Hepatic stellate cell (primary cell): ENCODE results near the gene MAPK9.

Source experiments
- DNase-seq: peaks from one replicate; pipeline ENCODE4 v3.0.0; 2011; ENCODE audit warnings: low spot score

The MAPK9 gene

DNA sequence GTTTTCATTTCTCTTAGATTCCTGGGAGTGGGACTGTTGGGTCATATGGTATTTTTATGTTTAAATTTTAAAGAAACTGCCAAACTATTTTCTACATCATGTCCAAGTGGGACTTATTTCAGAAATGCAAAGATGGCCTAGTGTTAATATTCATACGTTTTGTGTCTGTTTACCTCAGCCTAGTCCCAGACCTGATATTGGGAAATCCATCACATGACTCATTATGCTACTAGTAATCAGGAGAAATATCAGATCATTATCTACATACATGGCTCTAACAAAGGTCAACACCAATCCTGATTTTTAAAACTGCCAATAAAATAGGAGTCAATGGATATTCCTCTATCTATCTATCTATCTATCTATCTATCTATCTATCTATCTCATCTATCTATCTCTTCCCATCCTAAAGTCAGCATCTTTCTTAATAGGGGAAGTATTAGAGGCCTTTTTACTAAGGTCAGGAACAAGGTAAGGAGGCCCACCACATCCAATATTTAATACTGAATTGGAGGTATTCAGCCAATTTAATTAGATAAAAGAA is 87.5 kb downstream of the MAPK9 start:
- no peak for DNase-seq

DNA sequence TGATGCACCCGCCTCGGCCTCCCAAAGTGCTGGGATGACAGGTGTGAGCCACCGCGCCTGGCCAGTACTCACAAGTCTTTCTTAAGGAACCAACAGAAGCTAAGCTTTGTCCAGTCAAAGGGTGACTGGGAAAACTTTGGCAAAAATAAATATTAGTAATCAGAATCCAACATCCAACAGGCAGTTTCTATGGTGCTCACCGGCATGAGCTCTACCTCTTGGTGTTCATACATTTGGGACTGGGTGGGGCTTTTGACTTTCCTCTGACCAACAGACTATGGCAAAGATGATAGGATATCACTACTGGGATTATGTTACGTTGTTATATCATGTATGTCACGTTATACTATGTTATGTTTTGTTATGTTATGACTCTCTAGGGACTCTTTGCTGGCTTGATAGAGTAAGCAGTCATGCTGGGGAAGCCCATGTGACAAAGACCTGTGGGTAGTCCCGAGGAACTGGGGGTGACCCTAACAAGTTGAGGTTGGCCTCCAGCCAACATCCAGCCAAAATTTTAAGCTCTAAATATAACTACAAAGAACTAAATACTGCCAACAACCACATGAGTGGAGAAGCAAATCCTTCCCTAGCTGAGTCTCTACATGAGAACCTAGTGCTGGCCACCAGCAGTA is 88.8 kb downstream of the MAPK9 start:
- DNase-seq = no peak

GRCh38 chr5:180201051-180201987 is 90.6 kb downstream of the MAPK9 start:
- DNase-seq = no peak

DNA sequence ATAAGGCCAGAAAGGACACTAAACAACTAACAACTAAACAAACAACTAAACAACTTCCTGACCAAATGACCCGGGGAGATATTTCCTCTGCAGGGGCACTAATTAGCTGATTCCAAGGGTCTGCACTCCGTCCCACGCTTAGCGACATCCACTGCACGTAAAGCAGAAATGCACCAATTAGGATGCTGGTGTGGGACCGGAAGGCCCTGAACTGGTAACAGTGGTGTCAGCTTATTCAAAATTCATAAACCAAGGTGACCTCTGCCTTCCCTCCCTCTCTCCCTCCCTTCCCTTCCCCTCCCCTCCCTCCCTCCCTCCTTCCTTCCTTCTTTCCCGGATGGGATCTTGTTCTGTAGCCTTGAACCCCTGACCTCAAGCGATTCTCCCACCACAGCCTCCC is 92.5 kb downstream of the MAPK9 start:
- DNase-seq = no peak

DNA sequence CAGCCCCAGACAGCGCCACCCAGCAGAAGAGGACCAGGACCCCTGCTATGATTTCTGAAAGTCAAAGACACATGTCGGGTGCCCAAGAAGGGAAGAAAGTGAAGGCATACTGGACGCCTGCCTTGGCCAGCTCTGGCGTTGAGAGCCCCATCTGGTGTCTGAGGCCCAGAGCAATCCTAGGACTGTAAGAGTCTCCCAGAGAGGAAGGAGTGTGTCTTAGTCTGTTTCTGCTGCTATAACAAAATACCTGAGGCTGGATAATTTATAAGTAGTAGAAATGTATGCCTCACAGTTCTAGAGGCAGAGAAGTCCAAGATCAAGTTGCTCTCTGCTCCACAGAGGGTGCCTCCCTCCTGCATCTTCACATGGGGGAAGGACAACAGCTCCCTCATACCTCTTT is 93.7 kb downstream of the MAPK9 start:
- no peak for DNase-seq

DNA sequence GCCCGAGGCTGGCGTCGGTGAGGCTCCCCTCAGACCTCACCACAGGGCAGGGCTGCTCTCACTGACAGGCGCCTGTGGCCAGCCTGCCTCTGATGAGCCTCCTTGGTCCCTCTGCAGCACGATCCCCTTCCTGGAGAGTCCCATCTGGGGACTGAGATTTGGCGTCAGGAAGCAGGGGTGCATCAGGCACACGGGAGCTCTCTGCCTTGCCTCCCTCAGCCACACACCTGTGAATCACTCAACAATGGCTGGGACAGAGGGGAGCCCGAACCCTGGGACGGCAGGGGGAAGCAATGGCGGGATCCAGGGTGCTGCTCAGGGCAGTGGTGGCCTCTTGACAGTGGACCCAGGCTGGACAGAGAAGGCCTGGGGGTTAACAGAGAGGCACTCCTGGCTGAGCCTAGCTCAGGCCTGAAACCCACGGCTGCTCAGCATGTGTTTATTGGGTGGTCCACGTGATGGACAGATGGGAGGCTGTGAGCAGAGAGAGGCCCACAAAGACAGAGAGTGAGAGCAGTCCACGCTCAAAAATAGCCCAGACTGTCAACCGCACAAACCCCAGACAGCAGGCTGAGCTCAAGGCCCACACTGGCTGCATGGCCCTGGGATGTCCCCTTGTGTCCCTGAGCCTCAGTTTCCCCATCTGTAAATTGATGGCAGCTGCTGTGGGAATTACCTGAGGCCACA is 94.7 kb downstream of the MAPK9 start:
- DNase-seq = no peak

DNA sequence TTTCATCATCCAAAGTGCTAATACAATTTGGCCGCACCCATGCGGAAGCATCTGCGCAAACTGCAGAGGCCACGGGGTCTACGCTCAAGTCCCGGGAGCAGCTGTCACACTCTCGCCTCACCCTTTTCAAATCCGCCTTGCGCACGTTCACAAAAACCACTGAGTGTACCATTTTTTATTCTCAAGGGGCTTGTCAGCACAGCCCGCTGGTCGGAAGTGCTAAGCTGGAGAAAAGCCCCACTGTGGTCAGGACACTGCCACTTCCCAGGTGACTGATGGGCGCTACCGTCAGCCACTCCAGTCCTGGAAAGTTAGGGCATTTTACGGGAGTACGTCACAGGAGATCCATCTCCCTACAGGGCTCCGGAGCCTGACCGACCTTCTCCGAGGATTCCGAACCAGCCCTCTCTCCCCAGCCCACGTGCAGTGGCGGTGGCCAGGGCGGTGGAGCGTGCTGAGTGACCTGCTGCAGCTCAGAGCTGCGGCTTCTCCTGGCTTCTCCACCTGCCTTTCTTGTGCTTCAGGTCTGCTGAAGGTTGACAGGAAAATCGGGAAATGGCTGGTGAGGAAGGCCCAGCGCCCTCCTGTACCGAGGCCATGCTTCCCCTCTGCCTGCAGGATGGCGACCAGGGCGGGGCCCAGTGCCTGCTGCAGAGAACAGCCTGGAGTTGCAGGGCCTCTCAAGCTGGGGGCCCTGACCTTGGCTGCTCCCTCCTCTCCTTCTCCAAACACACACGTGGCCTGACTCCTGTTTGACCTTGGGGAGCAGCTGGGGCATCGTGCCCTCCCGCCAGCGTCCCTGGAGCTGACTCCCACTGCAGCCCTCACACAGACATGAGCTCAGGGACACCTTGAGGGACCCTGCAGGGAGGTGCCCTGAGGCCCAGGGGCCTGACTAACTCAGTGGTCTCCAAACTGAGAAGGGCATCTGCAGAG is 97.2 kb downstream of the MAPK9 start:
- no peak for DNase-seq

DNA sequence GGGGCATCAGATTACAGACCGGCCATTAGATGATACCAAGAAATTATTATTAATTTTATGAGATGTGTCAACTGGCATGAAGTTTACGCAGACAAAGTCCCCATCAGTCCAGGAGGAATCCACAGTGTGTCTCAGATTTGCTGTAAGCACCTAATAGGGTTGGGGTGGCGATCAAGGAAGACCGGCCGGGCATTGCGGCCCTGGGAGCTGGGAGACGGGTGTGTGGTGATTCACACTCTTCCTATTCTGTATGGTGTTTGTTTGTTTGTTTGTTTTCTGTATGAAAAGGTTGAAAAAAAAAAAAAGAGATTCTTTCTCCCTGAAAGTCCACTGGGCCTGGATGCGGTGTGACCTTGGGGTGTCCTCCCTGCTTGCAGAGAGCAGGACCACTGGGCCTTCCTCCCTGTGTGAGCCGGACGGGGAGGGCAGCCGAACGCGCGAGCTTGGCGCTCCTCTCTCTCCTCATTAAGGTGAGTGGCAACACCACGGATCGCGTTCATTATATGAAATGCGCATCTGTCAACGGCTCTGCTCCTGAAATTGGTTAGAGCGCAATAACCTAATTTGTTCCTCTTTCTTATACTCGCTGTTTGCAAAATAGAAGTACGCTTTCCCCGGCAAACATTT is 98.0 kb downstream of the MAPK9 start:
- no peak for DNase-seq

DNA sequence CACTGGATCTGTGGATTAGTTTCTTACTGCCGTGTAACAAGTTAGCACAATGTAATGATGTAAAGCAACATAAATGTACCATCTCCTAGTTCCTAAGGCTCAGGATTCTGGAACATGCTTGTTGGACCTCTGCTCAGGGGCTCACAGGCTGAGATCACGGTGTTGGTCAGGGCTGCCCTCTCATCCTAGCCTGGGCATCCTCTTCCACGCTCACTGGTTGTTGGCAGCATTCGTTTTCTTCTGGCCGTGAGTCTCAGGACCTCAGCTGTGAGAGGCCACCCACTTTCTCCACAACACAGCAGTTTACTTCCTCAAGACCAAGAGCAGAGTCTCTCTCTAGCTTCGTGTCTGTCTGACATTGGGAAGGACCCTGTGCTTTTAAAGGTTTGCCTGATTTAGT is 100.2 kb downstream of the MAPK9 start:
- DNase-seq = no peak

DNA sequence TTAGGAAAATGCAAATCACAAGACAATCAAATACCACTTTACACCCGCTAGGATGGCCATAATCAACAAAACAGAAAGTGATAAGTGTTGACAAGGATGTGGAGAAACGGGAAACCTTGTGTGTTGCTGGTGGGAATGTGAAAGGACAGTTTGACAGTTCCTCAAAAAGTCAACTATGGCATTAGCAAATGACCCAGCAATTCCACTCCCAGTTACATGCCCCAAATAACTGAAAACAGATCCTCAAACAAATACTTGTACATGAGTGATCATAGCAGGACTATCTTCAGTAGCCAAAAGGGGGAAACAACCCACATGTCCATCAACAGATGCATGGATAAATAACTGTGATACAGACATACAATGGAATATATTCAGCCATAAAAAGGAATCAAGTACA is 104.1 kb downstream of the MAPK9 start:
- DNase-seq = no peak
